Esophagus muscularis mucosa (tissue), 4 donors: ENCODE measurements around the gene MYRIP. TPM values are rescaled to one million over a fixed set of nuclear protein-coding genes. Genes with fewer than 3 reads are reported as not detected.
A peak's percentile ranks its signal among the peaks of the same experiment; 100 is the strongest.

Source experiments
- DNase-seq: peaks from one replicate; pipeline ENCODE4 v3.0.0-alpha.2; 2017; ENCODE audit errors: extremely low spot score
- H3K27ac ChIP-seq, 4 donors: fragments of 200-600 bp; sonication (generic); replicated peaks in 1 of 4; 1 replicate in 3 of 4; 2 replicates in 1 of 4; pipeline ENCODE4 v1.5.1; 2016 to 2019; ENCODE audit warnings: mild to moderate bottlenecking in 1 of 4
- H3K27me3 ChIP-seq, 4 donors: fragments of 200-600 bp; sonication (generic); one replicate each; pipeline versions ENCODE4 v1.5.1 to v1.6.0; 2016 to 2019
- H3K36me3 ChIP-seq, 4 donors: fragments of 200-600 bp; sonication (generic); one replicate each; pipeline ENCODE4 v1.5.1; 2016 to 2019
- H3K4me1 ChIP-seq, 4 donors: fragments of 200-600 bp; sonication (generic); one replicate each; pipeline ENCODE4 v1.5.1; 2016 to 2019
- H3K4me3 ChIP-seq, 4 donors: fragments of 200-600 bp; sonication (generic); 1 replicate in 2 of 4; 2 replicates in 2 of 4; pipeline ENCODE4 v1.5.1; 2016 to 2019; ENCODE audit warnings: mild to moderate bottlenecking in 4 of 4, moderate library complexity in 1 of 4
- H3K9me3 ChIP-seq, 4 donors: fragments of 200-600 bp; sonication (generic); 1 replicate in 3 of 4; 2 replicates in 1 of 4; pipeline ENCODE4 v1.5.1; 2016 to 2019
- CTCF ChIP-seq, 3 experiments: fragments of 200-600 bp in 2 of 3; fragments of 450-650 bp in 1 of 3; sonication (generic) in 2 of 3; IDR thresholded peaks; one replicate each; pipeline ENCODE4 v1.5.1; 2017 to 2019; ENCODE audit warnings: antibody characterized with exemption in 3 of 3, mild to moderate bottlenecking in 2 of 3, moderate library complexity in 1 of 3
- EP300 ChIP-seq: sonication (generic); formaldehyde crosslinking; IDR thresholded peaks from one replicate; pipeline ENCODE4 v1.6.1; 2017; ENCODE audit warnings: antibody characterized with exemption
- POLR2A ChIP-seq: fragments of 450-650 bp; IDR thresholded peaks from one replicate; pipeline ENCODE4 v1.6.1; 2017; ENCODE audit warnings: antibody characterized with exemption, moderate library complexity, mild to moderate bottlenecking, low read depth
- POLR2AphosphoS5 ChIP-seq, 2 donors: sonication (generic); formaldehyde crosslinking; IDR thresholded peaks; one replicate each; pipeline ENCODE4 v1.6.1; 2017; ENCODE audit warnings: antibody characterized with exemption in 2 of 2
- WGBS: methylation state at CpG from one replicate; pipeline ENCODE4 v1.1.5; 2018; 5-methylcytosine and 5-hydroxymethylcytosine counted together
- intact Hi-C: fragments of 100-400 bp; cut with DNase I; formaldehyde crosslinking; loops from one replicate; pipeline ENCODE4 v1.15.1; 2023
- total RNA-seq, 4 donors: library from RNA; depleted of rRNA; stranded (reverse); fragments of >200 nt; gene quantifications; one replicate each; pipeline versions ENCODE4 v1.1.0 to v1.2.1, GENCODE V29; 2016

MYRIP gene
- total RNA-seq, 4 donors from 2014 or later: 3.3 to 7.2 (median 5.8) TPM

- intact Hi-C loops: no loop called here
- no peak overlapping the region for H3K4me3 ChIP-seq
- H3K4me1 ChIP-seq: no peaks in the 10 kb centered on the region
- peak; percentile 31 for DNase-seq
- no peaks in the 10 kb centered on the region for H3K36me3 ChIP-seq
- no peak overlapping the region for H3K27ac ChIP-seq
- H3K27me3 ChIP-seq: no peaks in the 10 kb centered on the region
- no peaks in the 10 kb centered on the region for H3K9me3 ChIP-seq
- TF ChIP-seq POLR2A: no peak
- no peak for TF ChIP-seq EP300
- no peak for TF ChIP-seq POLR2AphosphoS5 (IDR thresholded peaks at IDR 0.05)
- TF ChIP-seq CTCF (IDR thresholded peaks at IDR 0.05): no peak
- 55% methylated on average over 6 of the region's 6 CpGs for WGBS
Measured at GRCh38 chr3:39977058-39977794, 167.8 kb downstream of the MYRIP start.

GRCh38 chr3:39978308-39978707 is 168.9 kb downstream of the MYRIP start:
- no peak for TF ChIP-seq CTCF (IDR thresholded peaks at IDR 0.05)
- no peak for TF ChIP-seq POLR2AphosphoS5 (IDR thresholded peaks at IDR 0.05)
- TF ChIP-seq EP300: no peak
- no peak for TF ChIP-seq POLR2A
- Histone ChIP-seq H3K9me3 (no peaks in the 10 kb centered on the region), H3K27ac (no peak overlapping the region), H3K36me3 (no peaks in the 10 kb centered on the region), H3K4me1 (no peaks in the 10 kb centered on the region), H3K27me3 (no peaks in the 10 kb centered on the region), H3K4me3 (no peak overlapping the region)
- intact Hi-C loops: no loop called here
- DNase-seq: peak; percentile 34
- 55% methylated on average over 3 of the region's 3 CpGs for WGBS

GRCh38 chr3:39980058-39980457 is 170.6 kb downstream of the MYRIP start:
- Histone ChIP-seq H3K4me3 (no peak overlapping the region), H3K4me1 (no peaks in the 10 kb centered on the region), H3K36me3 (no peaks in the 10 kb centered on the region), H3K27ac (no peak overlapping the region), H3K9me3 (no peaks in the 10 kb centered on the region), H3K27me3 (no peaks in the 10 kb centered on the region)
- intact Hi-C loops: no loop called here
- peak; percentile 85 for DNase-seq
- 63% methylated on average over 4 of the region's 4 CpGs for WGBS
- TF ChIP-seq POLR2A (no peak), POLR2AphosphoS5 (IDR thresholded peaks at IDR 0.05) (no peak), EP300 (no peak), CTCF (IDR thresholded peaks at IDR 0.05) (no peak)

- 61% methylated on average over 3 of the region's 3 CpGs for WGBS
- intact Hi-C loops: no loop called here
- TF ChIP-seq CTCF (IDR thresholded peaks at IDR 0.05) (no peak), EP300 (no peak)
- Histone ChIP-seq H3K27me3 (no peaks in the 10 kb centered on the region), H3K9me3 (no peaks in the 10 kb centered on the region), H3K4me1 (no peaks in the 10 kb centered on the region), H3K27ac (no peak overlapping the region), H3K4me3 (no peak overlapping the region), H3K36me3 (no peaks in the 10 kb centered on the region)
- DNase-seq: no peak
Measured at GRCh38 chr3:39980781-39981180, 171.4 kb downstream of the MYRIP start.
